SK-N-MC (cell line): ENCODE data around the gene MMP23B.
"Not testable (repeated sequence)": the region's sequence is repeated elsewhere in the genome, so short reads cannot be mapped to it uniquely, and the experiment has no call there.

ENCODE experiments used
- EZH2 ChIP-seq: fragments of 200-600 bp; sonication (generic); IDR thresholded peaks from one replicate; pipeline ENCODE4 v1.6.1; 2017; ENCODE audit warnings: antibody characterized with exemption
- POLR2AphosphoS5 ChIP-seq: IDR thresholded peaks from 2 replicates; pipeline ENCODE4 v1.6.1; 2012; ENCODE audit warnings: mild to moderate bottlenecking, low read depth, low read length, borderline replicate concordance

GRCh38 chr1:1633409-1633808 lies 1.4 kb downstream of the MMP23B start:
- TF ChIP-seq POLR2AphosphoS5, EZH2: not testable (repeated sequence)
